Tongue (tissue), 2 donors: ENCODE results near the gene UCK1. TPM values are rescaled to one million over a fixed set of nuclear protein-coding genes. Genes with fewer than 3 reads are reported as not detected.

Experiments
- DNase-seq: peaks from one replicate; pipeline ENCODE4 v3.0.0-alpha.2; 2015
- total RNA-seq: library from RNA; depleted of rRNA; stranded (reverse); fragments of >200 nt; gene quantifications from one replicate; pipeline ENCODE4 v1.2.3, GENCODE V29; 2014

UCK1 gene
- total RNA-seq, 1 donor from 2014 or later = 19.6 TPM

DNA sequence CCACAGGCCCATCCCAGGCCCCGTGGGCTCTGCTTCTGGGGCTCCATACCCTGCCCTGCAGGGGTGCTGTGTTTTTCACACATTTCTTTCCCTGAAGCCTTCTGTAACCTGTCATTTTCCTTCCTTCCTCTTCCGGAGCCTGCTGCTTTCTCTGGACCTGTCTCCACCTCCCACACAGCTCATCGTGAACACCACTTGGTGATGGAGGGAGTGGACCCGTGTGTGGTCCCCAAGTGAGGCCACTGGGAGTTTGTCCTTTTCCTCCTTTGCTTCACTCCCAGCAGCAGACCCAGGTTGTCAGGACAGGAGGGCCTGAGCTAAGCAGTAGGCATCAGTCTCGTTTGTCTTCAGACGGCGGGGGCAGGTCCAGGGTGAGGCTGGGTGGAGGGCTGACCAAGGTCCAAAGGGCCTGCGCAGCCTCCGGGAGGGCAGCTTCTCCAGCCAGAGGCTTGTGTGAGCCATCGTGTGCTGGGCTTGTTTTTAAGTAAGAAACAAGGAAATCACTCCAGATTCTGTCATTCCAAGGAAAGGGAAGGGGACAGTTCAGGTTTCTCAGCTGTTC is 34.1 kb downstream of the UCK1 start:
- no peak for DNase-seq

DNA sequence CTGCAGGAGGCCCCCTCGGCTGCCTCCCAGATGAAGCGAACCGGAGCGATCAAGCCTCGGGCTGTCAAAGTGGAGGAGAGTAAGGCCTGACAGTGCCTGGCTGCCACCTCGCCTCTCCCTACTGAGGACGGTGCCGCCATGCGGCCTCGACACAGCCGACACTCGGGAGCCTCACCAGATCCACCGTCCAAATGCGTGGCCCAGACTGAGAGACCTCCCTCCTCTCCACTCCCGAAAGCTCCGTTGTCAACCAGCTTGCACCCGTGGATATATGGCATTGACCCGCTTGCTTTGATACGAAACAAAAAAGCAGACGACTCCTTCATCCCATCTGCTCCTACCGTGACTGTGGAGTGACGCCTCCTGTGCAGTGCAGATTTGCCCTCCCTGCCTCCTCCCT is 35.3 kb downstream of the UCK1 start:
- DNase-seq = no peak

DNA sequence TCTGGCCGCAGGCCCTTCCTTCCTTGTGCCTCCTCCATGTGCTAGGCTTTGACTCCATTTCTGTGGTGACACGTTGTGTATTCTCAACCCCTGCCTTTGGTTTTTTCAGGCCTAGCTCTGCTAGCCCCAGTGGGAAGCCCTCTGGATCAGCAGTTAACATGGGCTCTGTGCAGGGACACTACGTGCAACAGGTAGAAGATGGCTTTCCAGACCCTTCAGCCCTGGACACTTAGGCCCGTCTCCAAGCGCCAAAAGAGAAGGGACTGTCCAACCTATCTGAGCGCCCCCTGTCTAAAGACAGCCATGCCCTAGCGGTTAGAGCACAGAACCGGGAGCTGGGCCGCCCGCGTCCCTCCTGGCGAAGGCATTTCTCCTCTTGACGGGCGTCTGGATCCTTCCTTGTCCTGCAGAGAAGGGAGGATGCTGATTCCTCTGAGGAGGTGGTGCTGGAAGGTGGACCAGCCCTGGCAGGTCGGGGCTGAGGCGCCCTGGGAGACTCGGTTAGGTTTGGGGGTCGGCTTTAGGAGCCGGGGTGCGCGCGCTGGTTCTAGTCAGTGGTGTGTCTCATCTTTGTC is 36.7 kb downstream of the UCK1 start:
- no peak for DNase-seq

DNA sequence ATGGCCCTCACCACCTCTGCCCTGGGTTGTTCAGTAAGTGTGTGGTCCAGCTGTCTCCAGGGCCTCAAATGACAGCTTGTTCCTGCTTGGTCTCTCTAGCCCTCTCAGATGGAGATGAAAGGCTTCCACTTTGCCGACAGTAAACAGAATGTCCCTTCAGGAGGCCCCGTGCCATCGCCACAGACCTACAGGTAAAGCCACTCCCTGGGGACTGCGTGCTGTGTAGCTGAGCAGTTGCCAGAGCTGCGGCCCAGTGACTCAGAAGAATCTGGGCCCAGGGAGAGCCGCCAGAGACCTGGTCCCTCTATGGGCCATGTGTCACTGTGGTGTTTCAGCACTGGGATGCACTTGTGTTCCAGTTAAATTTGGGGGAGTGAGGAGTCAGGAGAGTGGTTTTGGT is 39.0 kb downstream of the UCK1 start:
- no peak for DNase-seq

DNA sequence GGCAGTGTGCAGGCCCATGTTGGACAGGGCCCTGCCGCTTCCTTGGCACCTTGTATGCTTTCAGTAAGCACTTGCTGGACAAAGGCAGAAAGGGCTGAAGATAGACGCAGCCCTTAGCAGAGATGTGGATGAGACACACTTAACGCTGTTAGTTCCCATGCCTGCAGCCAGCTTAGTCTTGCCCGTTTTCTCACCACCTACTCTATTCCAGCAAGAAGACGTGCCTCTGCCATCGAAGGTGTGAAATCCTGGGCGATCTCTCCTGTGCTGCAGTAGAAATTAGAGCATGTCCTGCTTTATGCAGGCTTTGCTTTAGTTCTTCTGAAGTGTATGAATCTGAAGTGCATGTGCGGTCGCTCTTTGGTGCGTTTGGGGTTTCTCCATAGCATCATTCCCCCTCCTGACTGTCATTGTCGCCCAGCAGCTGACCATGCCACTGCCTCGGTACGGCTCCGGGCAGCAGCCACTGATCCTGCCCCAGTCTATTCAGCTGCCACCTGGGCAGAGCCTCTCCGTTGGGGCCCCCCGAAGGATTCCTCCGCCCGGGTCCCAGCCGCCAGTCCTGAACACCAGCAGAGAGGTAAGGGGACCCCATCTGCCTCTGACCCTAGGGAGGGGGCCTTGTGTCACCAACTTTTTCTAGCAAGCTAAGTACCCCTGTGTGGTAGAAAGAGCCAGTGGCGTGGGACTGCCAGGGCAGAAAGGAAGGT is 39.9 kb downstream of the UCK1 start:
- no peak for DNase-seq

DNA sequence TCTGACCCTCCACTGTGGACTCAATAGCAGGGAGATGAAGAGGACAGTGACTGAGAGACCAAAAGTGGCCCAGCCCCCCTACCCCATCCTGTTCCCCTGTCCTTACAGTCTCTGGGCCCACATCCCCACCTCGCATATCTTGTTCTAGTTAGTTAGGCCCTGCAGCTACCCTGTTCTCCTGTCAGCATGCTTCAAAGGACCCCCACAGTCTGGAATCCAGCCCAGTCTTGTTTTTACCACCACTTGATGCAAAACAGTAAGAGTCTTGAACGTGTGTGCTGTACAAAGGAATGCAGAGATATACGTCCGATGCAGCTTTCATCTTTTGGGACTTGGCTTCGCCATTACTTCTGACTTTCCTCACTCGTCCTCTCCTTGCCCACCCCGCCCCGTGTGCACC is 40.5 kb downstream of the UCK1 start:
- no peak for DNase-seq

DNA sequence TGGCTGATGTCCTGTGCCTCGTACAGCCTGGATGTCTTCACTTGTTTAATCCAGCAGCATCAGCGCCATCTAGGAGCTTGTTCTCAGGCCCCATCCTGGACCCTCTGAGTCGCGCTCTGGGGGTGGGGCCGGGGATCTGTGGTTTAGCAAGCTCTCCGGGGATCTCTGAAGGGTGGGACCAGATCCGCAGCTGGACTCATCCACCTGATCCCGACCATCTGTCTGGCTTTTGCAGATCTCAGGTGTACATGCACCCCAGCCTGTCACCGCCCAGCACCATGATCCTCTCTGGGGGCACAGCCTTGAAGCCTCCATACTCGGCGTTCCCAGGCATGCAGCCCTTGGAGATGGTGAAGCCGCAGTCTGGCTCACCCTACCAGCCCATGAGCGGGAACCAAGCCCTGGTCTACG is 43.4 kb downstream of the UCK1 start:
- no peak for DNase-seq

DNA sequence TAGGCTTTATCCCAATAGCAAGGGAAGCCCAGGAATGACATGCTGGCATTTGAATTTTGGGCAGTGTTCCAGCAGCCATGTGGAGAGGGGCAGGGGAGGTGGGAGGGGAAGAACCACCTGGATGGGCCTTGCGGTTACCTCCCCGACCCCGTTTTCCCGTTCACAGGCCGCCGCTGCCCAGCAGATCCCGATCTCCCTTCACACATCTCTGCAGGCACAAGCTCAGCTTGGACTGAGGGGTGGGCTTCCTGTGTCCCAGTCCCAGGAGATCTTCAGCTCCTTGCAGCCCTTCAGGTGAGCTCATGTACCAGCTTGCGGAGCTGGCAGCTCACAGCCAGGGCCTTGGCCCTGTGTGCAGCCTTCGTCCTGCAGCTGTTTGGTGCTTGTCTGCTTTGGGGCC is 44.1 kb downstream of the UCK1 start:
- no peak for DNase-seq

DNA sequence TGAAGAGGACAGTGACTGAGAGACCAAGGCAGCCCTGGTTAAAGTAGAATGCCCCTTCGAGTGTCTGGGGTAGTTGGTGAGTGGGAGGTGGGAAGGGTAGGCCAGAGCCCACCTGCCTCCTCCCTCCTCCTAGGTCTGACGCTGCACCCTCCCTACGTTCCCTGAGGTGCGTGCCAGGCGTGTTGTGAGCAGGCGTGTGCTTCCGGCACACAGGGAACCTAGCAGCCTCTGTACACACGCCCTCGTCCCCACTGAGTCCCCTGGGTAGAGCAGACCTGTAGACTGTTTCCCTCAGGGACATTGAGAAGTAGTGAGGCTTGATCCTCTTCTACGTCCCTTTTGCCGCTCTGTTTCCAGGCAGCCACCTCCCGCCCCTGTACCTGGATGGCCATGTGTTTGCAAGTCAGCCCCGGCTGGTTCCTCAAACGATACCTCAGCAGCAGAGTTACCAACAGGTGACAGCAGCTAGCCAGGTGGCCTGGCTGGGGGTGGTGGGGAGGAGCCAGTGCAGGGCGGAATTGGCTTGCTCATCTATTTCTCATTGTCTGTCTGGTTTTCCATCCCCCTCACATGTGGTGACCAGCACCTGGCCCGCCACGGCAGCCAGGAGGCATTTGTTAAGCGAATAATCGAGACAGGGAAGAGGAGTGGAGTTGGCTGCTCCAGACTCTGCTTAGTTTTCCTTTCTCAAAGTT is 45.2 kb downstream of the UCK1 start:
- DNase-seq = no peak

DNA sequence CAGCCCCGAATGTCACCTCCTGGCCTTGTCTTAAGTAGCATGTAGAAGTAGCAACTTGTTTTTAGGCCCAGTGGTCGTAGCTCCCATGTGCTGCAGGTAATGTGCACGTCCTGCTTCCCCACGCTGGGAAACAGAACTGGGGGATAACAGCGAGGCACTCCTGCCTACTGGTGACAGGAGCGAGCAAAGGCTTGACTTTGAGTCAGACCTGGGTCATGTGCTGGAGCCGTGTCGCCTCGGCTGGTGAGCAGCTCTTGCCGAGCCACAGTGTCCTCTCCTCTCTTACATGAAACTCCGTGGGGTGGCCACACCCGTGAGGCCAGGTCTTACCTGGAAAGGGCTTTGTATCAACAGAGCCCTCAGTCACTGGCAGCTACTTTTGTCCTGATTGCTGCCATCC is 45.9 kb downstream of the UCK1 start:
- DNase-seq = no peak

DNA sequence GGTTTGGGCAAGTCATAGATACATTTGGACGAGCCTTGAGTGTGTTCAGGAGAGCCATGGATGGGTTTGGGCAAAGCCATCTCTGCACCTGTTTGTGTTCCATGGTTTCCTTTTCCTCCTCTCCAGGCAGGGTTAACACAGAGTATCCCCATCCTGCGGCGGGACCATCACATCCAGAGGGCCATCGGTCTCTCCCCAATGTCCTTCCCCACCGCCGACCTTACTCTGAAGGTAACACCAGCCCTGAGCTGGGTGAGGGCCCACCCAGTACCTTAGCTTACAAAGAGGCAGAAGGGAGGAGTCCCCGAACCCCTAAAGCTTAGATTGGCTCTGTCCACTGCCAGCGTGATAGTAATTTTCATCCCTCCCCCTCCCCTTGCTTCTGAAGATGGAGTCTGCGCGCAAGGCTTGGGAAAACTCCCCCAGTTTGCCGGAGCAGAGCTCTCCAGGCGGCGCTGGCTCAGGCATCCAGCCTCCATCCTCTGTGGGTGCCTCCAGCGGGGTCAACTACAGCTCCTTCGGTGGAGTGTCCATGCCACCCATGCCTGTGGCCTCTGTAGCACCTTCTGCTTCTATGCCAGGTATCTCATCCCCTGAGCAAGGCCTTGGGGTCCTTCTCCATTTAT is 46.4 kb downstream of the UCK1 start:
- no peak for DNase-seq

DNA sequence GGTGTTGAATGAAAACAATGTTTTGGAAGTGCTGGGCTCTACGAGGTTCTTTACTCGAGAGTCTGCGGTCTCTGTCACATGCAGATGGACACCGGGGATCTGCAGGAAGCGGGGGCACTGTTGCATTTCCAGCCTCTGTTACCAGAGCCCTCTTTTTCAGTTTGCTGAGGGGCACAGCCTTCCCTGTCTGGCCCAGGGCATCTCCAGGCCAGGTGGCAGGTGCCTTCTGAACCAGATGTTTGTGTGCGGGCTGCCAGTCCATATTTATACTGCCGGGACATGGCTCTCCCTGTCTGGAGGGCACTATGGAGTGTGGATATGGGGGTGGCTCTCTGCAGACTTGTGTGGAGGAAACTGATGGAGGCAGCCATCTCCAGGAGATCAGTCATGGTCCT is 47.0 kb downstream of the UCK1 start:
- no peak for DNase-seq

DNA sequence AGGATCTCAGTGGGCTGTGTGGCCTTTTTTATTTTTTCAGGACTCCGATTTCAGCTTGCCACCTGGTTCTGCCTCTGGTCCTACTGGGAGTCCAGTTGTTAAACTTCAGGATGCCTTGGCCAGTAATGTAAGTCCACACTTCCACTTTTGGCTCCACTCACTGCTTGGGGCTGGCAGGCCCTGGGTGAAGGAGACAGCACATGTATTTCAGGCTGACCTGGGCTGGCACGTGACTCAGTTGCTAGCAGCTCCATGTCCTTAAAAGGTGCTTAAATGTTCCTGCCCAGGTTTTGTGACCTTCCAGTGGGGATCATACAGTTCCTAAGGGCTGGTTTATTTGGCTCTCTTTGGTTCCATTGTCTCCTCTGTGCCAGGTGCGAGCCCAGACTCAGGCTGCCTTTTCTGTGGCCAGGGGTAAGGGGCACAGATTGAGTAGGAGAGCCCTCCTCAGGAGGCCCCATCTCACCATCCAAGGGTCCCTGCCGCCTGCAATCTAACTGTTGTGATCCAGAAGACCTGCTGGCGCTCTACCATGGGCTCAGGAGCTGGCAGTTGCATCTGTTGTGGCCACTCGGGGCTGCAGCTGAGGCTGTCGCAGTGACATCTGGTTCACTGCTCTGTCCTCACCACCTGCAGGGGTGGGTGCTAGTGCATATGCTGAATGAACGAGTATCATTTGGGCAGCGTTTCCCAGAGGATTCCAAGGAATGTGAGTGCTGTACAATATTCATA is 47.6 kb downstream of the UCK1 start:
- no peak for DNase-seq

DNA sequence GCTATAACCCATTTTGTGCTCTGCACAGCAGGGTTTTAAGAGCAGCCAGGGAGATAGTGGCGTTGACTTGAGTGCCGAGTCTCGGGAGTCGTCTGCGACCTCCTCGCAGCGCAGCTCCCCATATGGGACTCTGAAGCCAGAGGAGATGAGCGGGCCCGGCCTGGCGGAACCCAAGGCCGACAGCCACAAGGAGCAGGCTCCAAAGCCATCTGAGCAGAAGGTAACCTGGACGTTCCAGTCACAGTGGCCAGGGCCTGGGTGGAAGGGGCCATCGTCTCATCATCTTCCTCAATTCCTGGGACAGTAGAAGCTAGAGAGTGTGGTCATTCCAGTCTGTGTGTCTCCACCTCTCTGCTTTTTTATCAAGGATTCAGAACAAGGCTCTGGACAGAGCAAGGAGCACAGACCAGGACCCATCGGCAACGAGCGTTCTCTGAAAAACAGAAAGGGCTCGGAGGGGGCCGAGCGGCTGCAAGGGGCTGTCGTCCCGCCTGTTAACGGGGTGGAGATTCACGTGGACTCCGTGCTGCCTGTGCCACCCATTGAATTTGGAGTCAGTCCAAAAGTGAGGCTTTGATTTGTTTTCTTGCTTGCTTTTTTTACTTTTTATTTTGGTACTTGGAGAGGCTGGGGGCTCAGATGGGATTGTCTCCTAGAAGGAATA is 48.6 kb downstream of the UCK1 start:
- no peak for DNase-seq

DNA sequence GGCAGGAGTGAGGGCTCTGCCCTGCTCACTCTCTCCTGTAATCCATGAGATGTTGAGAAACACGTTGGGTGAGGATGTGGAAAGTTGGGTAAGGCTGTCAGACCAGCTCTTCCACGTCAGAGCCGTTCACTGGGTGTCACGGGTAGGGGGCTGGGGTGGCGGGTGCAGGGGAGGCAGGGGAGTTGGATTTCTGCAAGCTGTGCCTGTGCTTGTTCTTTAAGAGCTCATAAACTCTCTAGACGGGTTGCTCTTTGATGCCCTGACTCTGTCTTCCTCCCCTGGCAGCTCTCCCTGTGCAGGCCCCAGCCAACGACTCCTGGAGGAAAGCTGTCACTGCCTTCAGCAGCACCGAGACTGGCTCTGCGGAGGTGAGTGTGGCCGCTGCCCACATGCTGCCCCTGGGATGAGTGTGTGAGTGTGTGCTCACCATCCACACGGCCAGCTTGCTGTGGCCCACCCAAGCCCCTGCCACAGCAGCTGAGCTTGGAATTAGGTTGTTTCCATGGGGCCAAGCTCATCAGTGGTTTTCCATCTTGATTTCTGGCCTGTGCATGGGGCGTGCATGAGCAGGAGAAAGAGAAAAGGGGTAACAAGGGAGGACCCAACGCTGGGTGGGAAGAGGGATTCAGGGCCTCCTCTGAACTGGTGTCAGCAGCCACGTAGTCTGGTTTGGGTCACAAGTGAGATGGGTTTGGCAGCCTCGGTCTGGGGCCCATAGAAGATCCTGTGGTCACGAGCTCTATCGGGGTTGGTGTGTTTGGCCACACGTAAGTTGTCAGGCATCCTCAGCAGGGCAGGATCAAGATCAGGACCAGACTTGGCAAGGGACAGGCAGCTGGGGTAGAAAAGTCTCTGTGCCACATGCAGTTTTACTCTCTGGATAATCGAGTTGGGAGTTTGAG is 49.4 kb downstream of the UCK1 start:
- DNase-seq = no peak

DNA sequence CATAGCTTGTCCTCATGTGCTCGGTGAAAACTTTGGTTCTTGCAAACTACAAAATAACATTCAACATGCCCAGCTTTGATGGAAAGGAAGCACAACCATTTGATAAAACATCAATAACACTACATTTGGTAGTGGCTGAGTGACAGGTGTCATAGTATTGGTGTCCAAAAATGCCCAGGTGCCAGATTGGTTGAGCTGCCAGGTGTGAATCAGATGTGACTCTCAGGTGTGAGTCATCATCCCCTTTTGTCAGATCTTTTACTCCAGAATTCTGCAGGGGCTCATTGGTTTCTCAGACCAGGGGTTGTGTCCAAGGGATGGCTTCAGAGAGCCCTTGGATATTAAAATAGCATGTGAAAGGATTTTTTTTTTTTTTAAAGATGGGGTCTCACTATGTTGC is 50.8 kb downstream of the UCK1 start:
- no peak for DNase-seq

DNA sequence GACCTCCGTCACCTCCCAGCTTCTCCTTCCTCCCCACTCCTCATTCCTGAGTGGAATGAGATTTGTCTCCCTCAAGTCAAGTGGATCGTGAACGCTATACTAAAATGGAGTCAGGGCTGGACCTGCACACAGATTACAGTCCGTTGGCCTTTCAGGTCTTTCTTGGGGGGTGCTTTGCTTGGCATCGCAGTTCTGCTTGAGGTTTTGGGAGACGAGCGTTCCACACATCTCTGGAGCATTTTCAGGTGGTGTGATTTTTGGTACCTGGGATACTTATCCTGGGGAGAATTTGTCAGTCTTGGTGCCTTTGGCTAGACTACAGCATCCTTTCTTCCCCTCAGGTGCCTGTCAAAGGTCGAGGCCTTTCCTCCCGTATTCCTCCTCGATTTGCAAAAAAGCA is 52.2 kb downstream of the UCK1 start:
- DNase-seq = no peak

DNA sequence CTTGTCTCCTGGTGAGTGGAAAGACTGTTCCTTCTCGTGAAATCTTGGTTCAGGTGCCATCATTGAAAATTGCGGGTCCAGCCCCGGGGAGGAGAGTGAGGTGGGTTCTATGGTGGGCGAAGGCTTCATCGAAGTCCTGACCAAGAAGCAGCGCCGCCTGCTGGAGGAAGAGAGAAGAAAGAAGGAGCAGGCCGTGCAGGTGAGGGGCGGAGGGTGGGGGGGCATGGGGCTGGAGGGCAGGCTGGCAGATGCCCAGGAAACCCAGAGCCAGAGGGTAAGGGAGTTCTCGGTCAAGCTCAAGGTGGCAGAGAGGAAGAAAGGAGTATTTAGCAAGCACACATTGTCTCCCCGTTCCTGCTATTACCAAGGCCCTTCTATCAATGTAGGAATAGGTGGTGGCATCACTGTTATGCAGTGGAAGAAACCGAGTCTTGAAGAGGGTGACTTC is 52.6 kb downstream of the UCK1 start:
- DNase-seq = peak; percentile 70

DNA sequence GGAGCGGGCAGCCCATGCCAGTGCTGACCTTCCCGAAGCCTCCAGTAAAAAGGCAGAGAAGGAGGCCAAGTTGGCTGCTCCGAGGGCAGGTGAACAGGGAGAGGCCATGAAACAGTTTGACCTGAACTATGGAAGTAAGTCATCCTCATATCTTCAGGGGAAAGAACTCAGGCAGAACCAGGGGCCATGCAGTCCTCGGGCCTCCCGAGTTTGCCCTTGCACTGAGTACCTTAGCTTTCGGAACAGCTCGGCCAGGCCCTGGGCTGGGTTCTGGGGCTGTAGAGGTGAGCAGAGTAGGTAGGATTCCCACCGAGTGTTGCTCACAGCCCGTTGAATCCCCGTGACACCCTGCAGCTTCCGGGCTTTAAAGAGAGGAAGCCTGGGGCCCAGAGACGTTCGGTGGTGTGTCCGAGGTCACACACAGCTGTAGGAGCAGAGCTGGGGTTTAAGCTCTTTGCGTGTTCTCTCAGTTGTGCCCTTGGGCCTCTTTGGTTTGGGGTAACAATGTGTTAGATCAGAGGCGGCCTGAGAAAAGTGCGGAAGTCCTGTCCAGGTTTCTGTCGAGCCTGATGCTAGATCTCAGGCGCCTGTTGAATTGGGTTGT is 53.1 kb downstream of the UCK1 start:
- DNase-seq = no peak

DNA sequence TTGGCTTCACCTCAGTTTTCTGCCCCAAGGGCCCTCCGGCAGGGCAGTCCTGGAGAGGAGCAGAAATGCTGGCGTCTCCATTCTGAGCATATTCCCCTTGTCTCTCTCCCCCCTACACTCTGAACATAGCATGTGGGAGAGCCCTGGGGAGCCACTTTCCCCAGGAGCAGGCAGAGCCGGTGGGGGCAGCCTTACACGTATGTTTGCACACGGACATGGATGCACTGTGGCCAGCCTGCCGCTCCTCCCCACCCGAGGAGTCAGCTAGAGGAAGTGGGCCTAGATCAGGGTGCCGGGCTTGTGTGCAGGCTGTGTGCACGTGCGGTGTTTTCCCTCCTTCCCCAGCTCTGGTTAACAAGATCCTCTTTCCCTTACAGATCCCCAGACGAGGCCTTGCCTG is 53.7 kb downstream of the UCK1 start:
- DNase-seq = no peak
